A549 (cell line): ENCODE data around the gene GNGT2. TPM values are rescaled to one million over a fixed set of nuclear protein-coding genes. Genes with fewer than 3 reads are reported as not detected.
"Not testable (repeated sequence)": the region's sequence is repeated elsewhere in the genome, so short reads cannot be mapped to it uniquely, and the experiment has no call there.

Source experiments
- ATAC-seq, 2 experiments: fragments of 200-7000 bp in 1 of 2; fragments of >200 bp in 1 of 2; cut with Nextera tagmentation in 1 of 2; cut with Tn5 transposase in 1 of 2; 3 replicates each; pipeline versions ENCODE4 v1.8.0 to v1.9.1; 2018 to 2020; ENCODE audit warnings: mild to moderate bottlenecking in 1 of 2, moderate library complexity in 1 of 2
- CTCF ChIA-PET: fragments of 300-600 bp; sonication (Branson Sonifier 250); formaldehyde crosslinking; extraction: SDS; loops from one replicate; lab custom pipeline; 2021; ENCODE audit warnings: antibody characterized with exemption, inconsistent platforms; lab: Yijun Ruan, JAX
- POLR2A ChIA-PET: fragments of 350-600 bp; formaldehyde crosslinking; extraction: SDS; loops from one replicate; lab custom pipeline; 2021; ENCODE audit warnings: antibody characterized with exemption, inconsistent platforms; lab: Yijun Ruan, JAX
- DNase-seq, 2 experiments: peaks; one replicate each; pipeline versions ENCODE4 v3.0.0 to v3.0.0-alpha.2; 2011 to 2016; ENCODE audit warnings: low read depth in 1 of 2, low spot score in 1 of 2
- FAIRE-seq: peaks from 2 replicates; lab custom pipeline; 2011; peaks lifted over from hg19 to GRCh38; lab: Jason Lieb, UNC
- H3K27ac ChIP-seq, 2 experiments: fragments of >200 bp; sonication (Bioruptor Twin); formaldehyde crosslinking; 3 replicates each; pipeline ENCODE4 v1.5.1; 2016 to 2017
- H3K4me1 ChIP-seq: fragments of >200 bp; sonication (Bioruptor Twin); formaldehyde crosslinking; 3 replicates; pipeline ENCODE4 v1.6.1; 2016
- H3K4me2 ChIP-seq: fragments of >200 bp; sonication (Bioruptor Twin); formaldehyde crosslinking; 3 replicates; pipeline ENCODE4 v1.6.1; 2016
- H3K4me3 ChIP-seq: fragments of >200 bp; sonication (Bioruptor Twin); formaldehyde crosslinking; 3 replicates; pipeline ENCODE4 v1.5.1; 2016
- H3K9me3 ChIP-seq: fragments of >200 bp; sonication (Bioruptor Twin); formaldehyde crosslinking; 3 replicates; pipeline ENCODE4 v1.6.1; 2016
- CBX2 ChIP-seq: fragments of 200-600 bp; sonication (generic); IDR thresholded peaks from 2 replicates; pipeline ENCODE4 v1.6.1; 2016; ENCODE audit warnings: low read depth, mild to moderate bottlenecking, borderline replicate concordance
- CHD2 ChIP-seq: fragments of 150-350 bp; IDR thresholded peaks from 2 replicates; pipeline ENCODE4 v1.6.1; 2014; ENCODE audit warnings: low read length; ENCODE audit not compliant: partially characterized antibody
- CTCF ChIP-seq: fragments of >200 bp; sonication (Bioruptor Twin); formaldehyde crosslinking; IDR thresholded peaks from 3 replicates; pipeline ENCODE4 v1.5.1; 2016
- EHMT2 ChIP-seq: fragments of 200-600 bp; sonication (generic); IDR thresholded peaks from 2 replicates; pipeline ENCODE4 v1.6.1; 2016; ENCODE audit warnings: antibody characterized with exemption, low read depth, mild to moderate bottlenecking, moderate library complexity
- FOXS1 ChIP-seq: fragments of 250-450 bp; sonication (Bioruptor Pico); IDR thresholded peaks from 2 replicates; pipeline ENCODE4 v1.5.0; 2020; ENCODE audit warnings: mild to moderate bottlenecking, moderate library complexity
- GATA3 ChIP-seq: IDR thresholded peaks from 2 replicates; pipeline ENCODE4 v1.6.1; 2012; ENCODE audit warnings: borderline replicate concordance
- MAFK ChIP-seq: fragments of 450-650 bp; IDR thresholded peaks from 2 replicates; pipeline ENCODE4 v1.6.1; 2014; ENCODE audit not compliant: partially characterized antibody
- MYC ChIP-seq: IDR thresholded peaks from 2 replicates; pipeline ENCODE4 v1.6.1; 2012; ENCODE audit warnings: mild to moderate bottlenecking, inconsistent platforms, low read length, improper control_type of control experiment, borderline replicate concordance
- PHF8 ChIP-seq: fragments of 200-600 bp; sonication (generic); IDR thresholded peaks from 2 replicates; pipeline ENCODE4 v1.6.1; 2016; ENCODE audit warnings: low read depth, mild to moderate bottlenecking, antibody characterized with exemption, moderate library complexity, borderline replicate concordance
- RAD21 ChIP-seq, 2 experiments: fragments of >200 bp in 1 of 2; sonication (Bioruptor Twin) in 1 of 2; formaldehyde crosslinking in 1 of 2; IDR thresholded peaks in 1 of 2; conservative IDR thresholded peaks in 1 of 2; 2 replicates in 1 of 2; 3 replicates in 1 of 2; pipeline ENCODE4 v1.6.1; 2012 to 2018; ENCODE audit warnings: inconsistent platforms in 1 of 2
- RARB ChIP-seq: fragments of 250-450 bp; sonication (Bioruptor Pico); IDR thresholded peaks from 2 replicates; pipeline ENCODE4 v1.8.0; 2021; ENCODE audit warnings: mild to moderate bottlenecking, moderate library complexity
- RCOR1 ChIP-seq: fragments of 150-350 bp; IDR thresholded peaks from 2 replicates; pipeline ENCODE4 v1.6.1; 2014; ENCODE audit warnings: antibody characterized with exemption, low read length, low read depth
- RNF2 ChIP-seq: fragments of 200-600 bp; sonication (generic); IDR thresholded peaks from 2 replicates; pipeline ENCODE4 v1.6.1; 2016; ENCODE audit warnings: low read depth, mild to moderate bottlenecking, antibody characterized with exemption, moderate library complexity, borderline replicate concordance
- SMC3 ChIP-seq: fragments of >200 bp; sonication (Bioruptor Twin); formaldehyde crosslinking; IDR thresholded peaks from 3 replicates; pipeline ENCODE4 v1.6.1; 2018; ENCODE audit warnings: inconsistent platforms
- TP53 ChIP-seq: fragments of 250-450 bp; sonication (Bioruptor Pico); IDR thresholded peaks from 2 replicates; pipeline ENCODE4 v1.5.0; 2021; ENCODE audit warnings: mild to moderate bottlenecking, moderate library complexity
- USF2 ChIP-seq: fragments of 450-650 bp; IDR thresholded peaks from 2 replicates; pipeline ENCODE4 v1.6.1; 2014; ENCODE audit warnings: antibody characterized with exemption
- ZFP36 ChIP-seq: fragments of 450-650 bp; IDR thresholded peaks from 2 replicates; pipeline ENCODE4 v1.6.1; 2014; ENCODE audit warnings: borderline replicate concordance; ENCODE audit not compliant: partially characterized antibody
- WGBS: methylation state at CpG from one replicate; pipeline ENCODE4 v1.1.6; 2017; ENCODE audit errors: missing lambda C conversion rate; 5-methylcytosine and 5-hydroxymethylcytosine counted together
- polyA plus RNA-seq, 4 experiments: library from polyadenylated mRNA; depleted of rRNA in 3 of 4; stranded (reverse); fragments of >200 nt; fragmentation: RNase III in 1 of 4; extraction: RNeasy Plus Mini Kit Qiagen cat#74134 plus additional on column Dnase treatment in 1 of 4; gene quantifications; 2 replicates in 3 of 4; 3 replicates in 1 of 4; pipeline ENCODE4 v1.2.3, GENCODE V29; 2011 to 2017

Gene GNGT2
- polyA plus RNA-seq, 2 of the 4 experiments (the other 2 are of a cell fraction), result 0.31 TPM; not detected in 1

- Histone ChIP-seq H3K4me2 (no peak overlapping the region), H3K9me3 (peaks cover 26% of the 10 kb centered on the region), H3K4me1 (no peaks in the 10 kb centered on the region), H3K4me3 (no peak overlapping the region), H3K27ac (no peak overlapping the region)
- 25% methylated on average over 5 of the region's 5 CpGs for WGBS
- TF ChIP-seq RARB (CRISPR knock-in tag) (no peak), RAD21 (conservative IDR thresholded peaks at IDR 0.05 in 1 of 2, IDR thresholded peaks at IDR 0.05 in 1 of 2) (peak; percentile 72 to 75), SMC3 (peak; percentile 66), CTCF (peak; percentile 85), PHF8 (no peak)
- DNase-seq (peak; percentile 69 to 79), ATAC-seq (peak; percentile 62 to 87), FAIRE-seq (no peak)
- ChIA-PET CTCF (interaction anchor here (0.5 to 5.7 kb wide), 23 partner anchors 10 to 376 kb away, joined by 3 to 55 read pairs (median 4); no protein-coding TSS in a partner anchor), POLR2A (no interaction called here)
Observed at GRCh38 chr17:49180303-49180702, 30.1 kb downstream of the GNGT2 start.

GRCh38 chr17:49175978-49176377 lies 34.4 kb downstream of the GNGT2 start:
- H3K27ac ChIP-seq, H3K4me2 ChIP-seq, FAIRE-seq, DNase-seq, POLR2A ChIA-PET, H3K4me1 ChIP-seq, ATAC-seq, H3K4me3 ChIP-seq: not testable (repeated sequence)
- CTCF ChIA-PET, result interaction anchor here (0.6 to 2.4 kb wide), 2 partner anchors 16 to 56 kb away, joined by 3 to 10 read pairs; no protein-coding TSS in a partner anchor
- H3K9me3 ChIP-seq, result peaks cover 28% of the 10 kb centered on the region
- WGBS, result 44% methylated on average over 11 of the region's 11 CpGs

- POLR2A ChIA-PET, H3K4me2 ChIP-seq, H3K4me3 ChIP-seq, H3K4me1 ChIP-seq, DNase-seq, H3K27ac ChIP-seq, ATAC-seq, FAIRE-seq: not testable (repeated sequence)
- 21% methylated on average over 3 of the region's 3 CpGs for WGBS
- CTCF ChIA-PET, result interaction anchor here (0.9 to 4.3 kb wide), 8 partner anchors 10 to 292 kb away, joined by 3 to 31 read pairs (median 4); no protein-coding TSS in a partner anchor
- peaks cover 21% of the 10 kb centered on the region for H3K9me3 ChIP-seq
Observed at GRCh38 chr17:49170711-49171110, 39.7 kb downstream of the GNGT2 start.

- POLR2A ChIA-PET, result no interaction called here
- CTCF ChIA-PET, result interaction anchor here (1.1 to 4.3 kb wide), 4 partner anchors 10 to 34 kb away, joined by 3 to 31 read pairs (median 6); no protein-coding TSS in a partner anchor
Observed at GRCh38 chr17:49170216-49170615, 40.2 kb downstream of the GNGT2 start.

GRCh38 chr17:49168706-49169105 lies 41.7 kb downstream of the GNGT2 start:
- ChIA-PET POLR2A (interaction anchor here (1.4 kb wide), 1 partner anchor 23 kb away, joined by 3 read pairs; no protein-coding TSS in a partner anchor), CTCF (interaction anchor here (0.6 to 4.3 kb wide), 8 partner anchors 9 to 571 kb away, joined by 3 to 31 read pairs (median 4); no protein-coding TSS in a partner anchor)
- no peaks in the 10 kb centered on the region for H3K4me1 ChIP-seq
- peaks cover 10% of the 10 kb centered on the region; the same call in 1 of the 3 replicates for H3K9me3 ChIP-seq
- WGBS, result 59% methylated on average over 9 of the region's 9 CpGs
- H3K4me2 ChIP-seq, result no peak overlapping the region
- no peak overlapping the region for H3K4me3 ChIP-seq
- ATAC-seq (no peak), FAIRE-seq (no peak), DNase-seq (no peak)
- no peak for TF ChIP-seq CHD2
- TF ChIP-seq GATA3, result no peak
- no peak overlapping the region for H3K27ac ChIP-seq

More at GRCh38 chr17:49170216-49170615, 40.2 kb downstream of the GNGT2 start:
- WGBS, result 39% methylated on average over 2 of the region's 2 CpGs
- no peak overlapping the region for H3K4me3 ChIP-seq
- no peaks in the 10 kb centered on the region for H3K4me1 ChIP-seq
- H3K4me2 ChIP-seq, result no peak overlapping the region
- no peak for ATAC-seq
- no peak for DNase-seq
- no peak for TF ChIP-seq CBX2
- H3K9me3 ChIP-seq, result peaks cover 16% of the 10 kb centered on the region
- FAIRE-seq, result no peak
- H3K27ac ChIP-seq, result no peak overlapping the region

- H3K4me3 ChIP-seq, result no peak overlapping the region
- no peak overlapping the region for H3K27ac ChIP-seq
- no peaks in the 10 kb centered on the region for H3K4me1 ChIP-seq
- 42% methylated on average over 2 of the region's 2 CpGs for WGBS
- FAIRE-seq (no peak), ATAC-seq (no peak), DNase-seq (no peak)
- peaks cover 6% of the 10 kb centered on the region; the same call in 1 of the 3 replicates for H3K9me3 ChIP-seq
- no peak overlapping the region for H3K4me2 ChIP-seq
- POLR2A ChIA-PET, result no interaction called here
- CTCF ChIA-PET, result no interaction called here
- TF ChIP-seq USF2 (no peak), RCOR1 (no peak), FOXS1 (CRISPR knock-in tag) (no peak), PHF8 (no peak), RNF2 (no peak), SMC3 (no peak), TP53 (CRISPR knock-in tag) (no peak), EHMT2 (no peak), ZFP36 (no peak), MAFK (no peak), MYC (no peak)
Observed at GRCh38 chr17:49165143-49165542, 45.2 kb downstream of the GNGT2 start.
